Fibroblast of skin of right quadriceps (primary cell): ENCODE data around the gene ERLIN1.

Experiments used
- DNase-seq: peaks from one replicate; pipeline ENCODE4 v3.0.0-alpha.2; 2013

ERLIN1 gene

GRCh38 chr10:100168313-100168643 is 17.6 kb downstream of the ERLIN1 start:
- DNase-seq, result no peak

- DNase-seq, result no peak
Measured at GRCh38 chr10:100167553-100168312, 18.1 kb downstream of the ERLIN1 start.

- DNase-seq, result no peak
Measured at GRCh38 chr10:100163704-100164621, 21.9 kb downstream of the ERLIN1 start.

- DNase-seq, result no peak
Measured at GRCh38 chr10:100162696-100163095, 23.1 kb downstream of the ERLIN1 start.

GRCh38 chr10:100158044-100158805 is 27.6 kb downstream of the ERLIN1 start:
- no peak for DNase-seq

- no peak for DNase-seq
Measured at GRCh38 chr10:100157156-100157555, 28.7 kb downstream of the ERLIN1 start.

- no peak for DNase-seq
Measured at GRCh38 chr10:100155936-100156335, 29.9 kb downstream of the ERLIN1 start.

GRCh38 chr10:100154666-100155065 is 31.2 kb downstream of the ERLIN1 start:
- DNase-seq, result no peak

GRCh38 chr10:100153239-100153825 is 32.5 kb downstream of the ERLIN1 start:
- no peak for DNase-seq

- no peak for DNase-seq
Measured at GRCh38 chr10:100151723-100152300, 34.0 kb downstream of the ERLIN1 start.

- peak; percentile 45 for DNase-seq
Measured at GRCh38 chr10:100148353-100149211, 37.2 kb downstream of the ERLIN1 start.

- no peak for DNase-seq
Measured at GRCh38 chr10:100146875-100147650, 38.8 kb downstream of the ERLIN1 start.

- DNase-seq, result no peak
Measured at GRCh38 chr10:100146398-100146797, 39.4 kb downstream of the ERLIN1 start.

- no peak for DNase-seq
Measured at GRCh38 chr10:100143756-100144155, 42.1 kb downstream of the ERLIN1 start.

GRCh38 chr10:100141446-100142087 is 44.3 kb downstream of the ERLIN1 start:
- no peak for DNase-seq

- DNase-seq, result no peak
Measured at GRCh38 chr10:100140070-100140469, 45.8 kb downstream of the ERLIN1 start.

- no peak for DNase-seq
Measured at GRCh38 chr10:100138921-100139496, 46.8 kb downstream of the ERLIN1 start.

- DNase-seq, result no peak
Measured at GRCh38 chr10:100135486-100135885, 50.3 kb downstream of the ERLIN1 start.

GRCh38 chr10:100133801-100134200 is 52.0 kb downstream of the ERLIN1 start:
- DNase-seq, result no peak

- DNase-seq, result no peak
Measured at GRCh38 chr10:100132427-100132826, 53.4 kb downstream of the ERLIN1 start.
